Fibroblast of the aortic adventitia (primary cell): ENCODE results near the gene SMC6. TPM values are rescaled to one million over a fixed set of nuclear protein-coding genes. Genes with fewer than 3 reads are reported as not detected.

ENCODE experiments used
- DNase-seq: peaks from one replicate; pipeline ENCODE4 v3.0.0-alpha.2; 2010; ENCODE audit warnings: low read depth
- H3K4me3 ChIP-seq: 2 replicates; pipeline ENCODE4 v1.5.1; 2011; ENCODE audit warnings: low read depth, mild to moderate bottlenecking, control low read depth, low read length, moderate library complexity
- total RNA-seq: library from RNA; depleted of rRNA; stranded (reverse); fragments of >200 nt; gene quantifications from 2 replicates; pipeline ENCODE4 v1.2.3, GENCODE V29; 2012; ENCODE audit warnings: low replicate concordance
- TF ChIP-seq, protein P1 (sequence below): IDR thresholded peaks from 2 replicates; pipeline ENCODE4 v1.5.1; 2011; ENCODE audit warnings: mild to moderate bottlenecking, low read length, control low read depth, inconsistent platforms; ENCODE audit not compliant: insufficient read depth

SMC6 gene
- total RNA-seq, 1 donor, result 31.0 TPM

DNA sequence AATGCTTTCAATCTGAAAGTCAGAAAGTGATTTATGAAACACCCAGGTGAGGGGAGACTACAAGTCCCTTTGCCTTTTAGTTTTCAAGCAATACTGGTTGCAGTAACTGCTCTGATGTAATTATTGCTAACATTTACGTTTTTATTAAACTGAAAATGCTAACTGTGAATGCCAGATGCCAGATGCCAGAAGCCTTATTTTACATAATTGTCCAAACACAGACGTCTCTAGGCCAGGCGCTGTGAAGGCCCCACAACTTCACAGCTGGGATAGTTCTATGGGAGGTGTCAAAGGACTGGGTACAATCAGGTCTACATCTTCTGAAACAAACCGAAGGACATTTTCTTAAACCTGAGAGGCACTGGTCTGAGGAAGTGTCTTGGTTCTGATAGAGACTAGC is 35.2 kb upstream of the SMC6 start:
- DNase-seq, result no peak
- H3K4me3 ChIP-seq, result no peak overlapping the region
- TF ChIP-seq, protein P1, sequence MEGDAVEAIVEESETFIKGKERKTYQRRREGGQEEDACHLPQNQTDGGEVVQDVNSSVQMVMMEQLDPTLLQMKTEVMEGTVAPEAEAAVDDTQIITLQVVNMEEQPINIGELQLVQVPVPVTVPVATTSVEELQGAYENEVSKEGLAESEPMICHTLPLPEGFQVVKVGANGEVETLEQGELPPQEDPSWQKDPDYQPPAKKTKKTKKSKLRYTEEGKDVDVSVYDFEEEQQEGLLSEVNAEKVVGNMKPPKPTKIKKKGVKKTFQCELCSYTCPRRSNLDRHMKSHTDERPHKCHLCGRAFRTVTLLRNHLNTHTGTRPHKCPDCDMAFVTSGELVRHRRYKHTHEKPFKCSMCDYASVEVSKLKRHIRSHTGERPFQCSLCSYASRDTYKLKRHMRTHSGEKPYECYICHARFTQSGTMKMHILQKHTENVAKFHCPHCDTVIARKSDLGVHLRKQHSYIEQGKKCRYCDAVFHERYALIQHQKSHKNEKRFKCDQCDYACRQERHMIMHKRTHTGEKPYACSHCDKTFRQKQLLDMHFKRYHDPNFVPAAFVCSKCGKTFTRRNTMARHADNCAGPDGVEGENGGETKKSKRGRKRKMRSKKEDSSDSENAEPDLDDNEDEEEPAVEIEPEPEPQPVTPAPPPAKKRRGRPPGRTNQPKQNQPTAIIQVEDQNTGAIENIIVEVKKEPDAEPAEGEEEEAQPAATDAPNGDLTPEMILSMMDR, result no peak

- no peak overlapping the region for H3K4me3 ChIP-seq
- DNase-seq, result no peak
- TF ChIP-seq, protein P1, result no peak
Measured at GRCh38 chr2:17786727-17787126, 33.1 kb upstream of the SMC6 start.

DNA sequence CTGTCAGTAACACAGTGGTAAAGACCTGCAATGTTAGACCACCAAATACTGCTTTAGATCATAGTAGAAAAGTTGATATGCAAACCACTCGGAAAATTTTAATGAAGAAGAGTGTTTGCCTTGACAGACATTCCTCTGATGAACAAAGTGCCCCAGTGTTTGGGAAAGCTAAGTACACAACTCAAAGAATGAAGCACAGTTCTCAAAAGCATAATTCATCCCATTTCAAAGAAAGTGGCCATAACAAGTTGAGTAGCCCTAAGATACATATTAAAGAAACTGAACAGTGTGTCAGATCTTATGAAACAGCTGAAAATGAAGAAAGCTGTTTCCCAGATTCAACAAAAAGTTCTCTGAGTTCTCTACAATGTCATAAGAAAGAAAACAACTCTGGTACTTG is 27.9 kb upstream of the SMC6 start:
- DNase-seq, result no peak
- TF ChIP-seq, protein P1, result no peak
- H3K4me3 ChIP-seq, result no peak overlapping the region

DNA sequence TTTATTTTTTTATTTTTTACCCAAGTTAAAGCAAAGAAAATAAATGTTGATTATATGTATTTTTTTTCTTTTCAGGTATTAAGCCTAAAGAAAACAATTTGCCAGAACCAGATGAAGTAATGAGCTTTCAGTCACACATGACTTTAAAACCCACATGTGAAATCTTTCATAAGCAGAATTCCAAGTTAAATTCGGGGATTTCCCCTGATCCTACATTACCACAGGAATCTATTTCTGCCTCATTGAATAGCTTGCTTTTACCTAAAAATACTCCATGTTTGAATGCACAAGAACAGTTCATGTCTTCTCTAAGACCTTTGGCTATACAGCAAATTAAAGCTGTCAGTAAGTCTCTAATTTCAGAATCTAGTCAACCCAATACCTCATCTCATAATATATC is 26.9 kb upstream of the SMC6 start:
- no peak for DNase-seq
- H3K4me3 ChIP-seq, result no peak overlapping the region
- TF ChIP-seq, protein P1, result no peak

DNA sequence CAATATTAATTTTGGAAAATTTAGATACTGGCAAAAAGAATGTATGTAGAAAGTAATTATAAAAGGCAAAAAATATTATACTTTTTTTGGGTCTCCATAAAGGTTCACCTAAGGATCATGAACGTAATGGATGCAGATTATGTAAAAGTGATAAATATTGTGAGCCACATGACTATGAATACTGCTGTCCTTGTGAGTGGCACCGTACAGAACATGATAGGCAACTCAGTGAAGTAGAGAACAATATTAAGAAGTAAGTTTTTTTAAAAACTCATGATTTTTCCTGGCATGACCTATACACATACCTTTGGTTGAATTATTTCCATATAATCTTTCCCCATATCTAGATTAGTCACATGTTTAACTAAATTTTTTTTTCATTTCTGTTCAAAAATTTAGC is 18.9 kb upstream of the SMC6 start:
- no peak overlapping the region for H3K4me3 ChIP-seq
- TF ChIP-seq, protein P1, result no peak
- DNase-seq, result no peak

DNA sequence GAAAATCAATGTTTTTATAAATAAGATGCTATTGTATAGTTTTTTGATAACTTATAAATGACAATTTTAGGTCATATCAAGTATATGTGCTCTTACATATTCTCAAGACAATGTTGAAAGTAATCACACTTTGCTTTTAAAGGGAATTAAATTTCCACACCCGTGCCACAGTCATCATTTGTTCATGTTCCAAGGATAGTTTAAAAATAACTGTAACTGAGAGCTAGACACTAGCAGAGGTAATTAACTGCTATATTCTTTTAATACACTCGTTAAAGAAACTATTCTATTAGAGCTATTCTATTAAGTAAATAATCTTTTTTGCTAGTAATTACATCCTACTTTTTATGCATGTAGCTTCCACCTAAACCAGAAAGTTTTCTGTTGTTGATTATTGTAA is 18.3 kb upstream of the SMC6 start:
- TF ChIP-seq, protein P1, result no peak
- H3K4me3 ChIP-seq, result no peak overlapping the region
- DNase-seq, result no peak

- no peak overlapping the region for H3K4me3 ChIP-seq
- DNase-seq, result no peak
- TF ChIP-seq, protein P1, result no peak
Measured at GRCh38 chr2:17768894-17769293, 15.3 kb upstream of the SMC6 start.
